ENCODE results near the gene SCFD1. TPM values are rescaled to one million over a fixed set of nuclear protein-coding genes. Genes with fewer than 3 reads are reported as not detected.
"Not testable (repeated sequence)": the region's sequence is repeated elsewhere in the genome, so short reads cannot be mapped to it uniquely, and the experiment has no call there.

SCFD1 gene
- total RNA-seq, 1 donor from 2014 or later: 62.6 TPM

- ATAC-seq: peak; percentile 17
Observed at GRCh38 chr14:30614155-30614554, 8.0 kb upstream of the SCFD1 start.

GRCh38 chr14:30620178-30620577 is 1.9 kb upstream of the SCFD1 start:
- no peak for ATAC-seq

GRCh38 chr14:30621354-30621939 is 672 bp upstream of the SCFD1 start:
- peak; percentile 47 for ATAC-seq

- no peak for ATAC-seq
Observed at GRCh38 chr14:30623412-30624131, 1.5 kb downstream of the SCFD1 start.

- no peak for ATAC-seq
Observed at GRCh38 chr14:30624132-30624423, 2.0 kb downstream of the SCFD1 start.

- ATAC-seq: no peak
Observed at GRCh38 chr14:30625533-30625932, 3.4 kb downstream of the SCFD1 start.

GRCh38 chr14:30629432-30629831 is 7.3 kb downstream of the SCFD1 start:
- ATAC-seq: not testable (repeated sequence)

GRCh38 chr14:30630248-30630647 is 8.1 kb downstream of the SCFD1 start:
- no peak for ATAC-seq

- no peak for ATAC-seq
Observed at GRCh38 chr14:30632730-30633129, 10.6 kb downstream of the SCFD1 start.

GRCh38 chr14:30638926-30639325 is 16.8 kb downstream of the SCFD1 start:
- ATAC-seq: no peak

- ATAC-seq: no peak
Observed at GRCh38 chr14:30641207-30641606, 19.1 kb downstream of the SCFD1 start.

GRCh38 chr14:30644462-30644861 is 22.3 kb downstream of the SCFD1 start:
- not testable (repeated sequence) for ATAC-seq

- ATAC-seq: no peak
Observed at GRCh38 chr14:30645600-30645999, 23.5 kb downstream of the SCFD1 start.

GRCh38 chr14:30648471-30648870 is 26.4 kb downstream of the SCFD1 start:
- no peak for ATAC-seq

GRCh38 chr14:30651937-30652336 is 29.8 kb downstream of the SCFD1 start:
- ATAC-seq: no peak

GRCh38 chr14:30655124-30655523 is 33.0 kb downstream of the SCFD1 start:
- ATAC-seq: no peak

- no peak for ATAC-seq
Observed at GRCh38 chr14:30655658-30656057, 33.5 kb downstream of the SCFD1 start.

GRCh38 chr14:30656190-30656632 is 34.1 kb downstream of the SCFD1 start:
- ATAC-seq: peak; percentile 65

GRCh38 chr14:30657050-30657449 is 34.9 kb downstream of the SCFD1 start:
- no peak for ATAC-seq

GRCh38 chr14:30657606-30658163 is 35.6 kb downstream of the SCFD1 start:
- ATAC-seq: no peak

GRCh38 chr14:30658645-30659044 is 36.5 kb downstream of the SCFD1 start:
- no peak for ATAC-seq

- no peak for ATAC-seq
Observed at GRCh38 chr14:30669594-30669993, 47.5 kb downstream of the SCFD1 start.

- ATAC-seq: no peak
Observed at GRCh38 chr14:30673071-30673470, 51.0 kb downstream of the SCFD1 start.

- no peak for ATAC-seq
Observed at GRCh38 chr14:30678926-30679431, 56.9 kb downstream of the SCFD1 start.
